K562 (cell line): Measurements from ENCODE around the gene OR2B2. TPM values are rescaled to one million over a fixed set of nuclear protein-coding genes. Genes with fewer than 3 reads are reported as not detected.
A peak's percentile ranks its signal among the peaks of the same experiment; 100 is the strongest.

ENCODE experiments used
- AFF4 ChIP-seq: sonication (generic); formaldehyde crosslinking; IDR thresholded peaks from 2 replicates; pipeline ENCODE4 v1.8.0; 2023; ENCODE audit warnings: mild to moderate bottlenecking, missing genetic modification reagents
- ARID3A ChIP-seq: IDR thresholded peaks from 2 replicates; pipeline ENCODE4 v1.6.1; 2012; ENCODE audit warnings: low read depth, low read length, improper control_type of control experiment, borderline replicate concordance
- ETV1 ChIP-seq: fragments of 450-650 bp; conservative IDR thresholded peaks from 2 replicates; pipeline ENCODE4 v1.6.1; 2016; ENCODE audit warnings: missing genetic modification characterization, control low read depth, low read depth, missing compliant biosample characterization
- GTF3C2 ChIP-seq: IDR thresholded peaks from 3 replicates; pipeline ENCODE4 v1.6.1; 2011; ENCODE audit warnings: borderline replicate concordance, mild to moderate bottlenecking, moderate library complexity; ENCODE audit not compliant: insufficient read length; ENCODE audit errors: extremely low read depth
- HDAC1 ChIP-seq, 2 experiments: fragments of 450-650 bp; IDR thresholded peaks; 2 replicates each; pipeline ENCODE4 v1.6.1; 2016 to 2017; ENCODE audit warnings: inconsistent platforms in 1 of 2, mild to moderate bottlenecking in 1 of 2, moderate library complexity in 1 of 2
- HDAC6 ChIP-seq: IDR thresholded peaks from 2 replicates; pipeline ENCODE4 v1.6.1; 2012; ENCODE audit warnings: low read depth, mild to moderate bottlenecking, control low read depth, inconsistent platforms, low read length, moderate library complexity
- MEF2A ChIP-seq: IDR thresholded peaks from 2 replicates; pipeline ENCODE4 v1.6.1; 2011; ENCODE audit warnings: low read depth, mild to moderate bottlenecking, low read length, moderate library complexity; ENCODE audit not compliant: control insufficient read depth
- NFXL1 ChIP-seq: fragments of 450-650 bp; formaldehyde crosslinking; IDR thresholded peaks from 2 replicates; pipeline ENCODE4 v1.4.0; 2021; ENCODE audit warnings: mild to moderate bottlenecking
- SP1 ChIP-seq: sonication (generic); formaldehyde crosslinking; IDR thresholded peaks from 2 replicates; pipeline ENCODE4 v1.8.1; 2022; ENCODE audit warnings: mild to moderate bottlenecking, missing genetic modification reagents
- TBL1XR1 ChIP-seq, 2 experiments: IDR thresholded peaks; 2 replicates each; pipeline ENCODE4 v1.6.1; 2012; ENCODE audit warnings: improper control_type of control experiment in 2 of 2, low read length in 2 of 2, mild to moderate bottlenecking in 1 of 2
- U2AF1 ChIP-seq: fragments of 200-400 bp; formaldehyde crosslinking; optimal IDR thresholded peaks from 2 replicates; pipeline ENCODE3; 2017; ENCODE audit warnings: mild to moderate bottlenecking, low read depth, low read length, moderate library complexity
- WHSC1 ChIP-seq: IDR thresholded peaks from one replicate; pipeline ENCODE4 v1.6.1; 2012; ENCODE audit warnings: low read length, control low read depth, inconsistent platforms
- ZNF512 ChIP-seq: IDR thresholded peaks from 2 replicates; pipeline ENCODE4 v1.6.1; 2016; ENCODE audit warnings: missing genetic modification characterization, missing compliant biosample characterization
- ZNF830 ChIP-seq: fragments of 250-450 bp; sonication (Bioruptor Pico); IDR thresholded peaks from 2 replicates; pipeline ENCODE4 v1.5.0; 2021; ENCODE audit warnings: mild to moderate bottlenecking
- polyA plus RNA-seq, 8 experiments: library from polyadenylated mRNA; depleted of rRNA in 4 of 8; stranded (reverse) in 5 of 8; unstranded in 3 of 8; fragments of >200 nt; fragmentation: Nextera tagmentation in 2 of 8; fragmentation: Illumina TruSeq in 1 of 8; extraction: Ambion mirVana in 2 of 8; extraction: Trizol in 1 of 8; gene quantifications; 2 replicates each; pipeline versions ENCODE4 v1.2.1 to v1.2.3, GENCODE V29; 2011 to 2014; ENCODE audit warnings: inconsistent platforms in 1 of 8, missing spikeins in 1 of 8
- total RNA-seq, 7 experiments: library from RNA; depleted of rRNA in 6 of 7; stranded (reverse); fragments of >200 nt in 6 of 7; fragmentation: Illumina TruSeq in 2 of 7; extraction: Trizol in 2 of 7; gene quantifications; 2 replicates each; pipeline versions ENCODE4 v1.2.1 to v1.2.3, GENCODE V29; 2011 to 2021; ENCODE audit warnings: low replicate concordance in 1 of 7

OR2B2 gene
- total and polyA plus RNA-seq, 9 of the 15 experiments (the other 6 are each of a cell fraction or from before 2014, with no cell fraction given): 0.24 TPM; not detected in 8

GRCh38 chr6:27893836-27894807, 18.1 kb downstream of the OR2B2 start (continued):
- peak; percentile 79 for TF ChIP-seq SP1 (CRISPR knock-in tag)
- TF ChIP-seq HDAC6: no peak
- TF ChIP-seq ETV1 (tag): peak; percentile 73
- no peak for TF ChIP-seq ARID3A
- TF ChIP-seq AFF4: peak; percentile 23; the same call in 1 of the 2 replicates
- peak; percentile 47 to 68; a peak in 2 of 4 replicates for TF ChIP-seq TBL1XR1 (IDR thresholded peaks at IDR 0.05; ENCODE audit: low read length in 2 of 2)
- TF ChIP-seq WHSC1: no peak
- TF ChIP-seq U2AF1: peak; percentile 64
- 0 out of 2 replicates have a peak, but pooled peaks have one; percentile 19 for TF ChIP-seq NFXL1 (CRISPR knock-in tag)
- no peak; the same call in 1 of the 2 replicates for TF ChIP-seq ZNF830 (CRISPR knock-in tag)
- 0 out of 2 replicates have a peak, but pooled peaks have one; percentile 19 for TF ChIP-seq MEF2A
- peak in 1 of 2 experiments; percentile 79; a peak in 2 of 4 replicates for TF ChIP-seq HDAC1 (IDR thresholded peaks at IDR 0.05)
- peak; percentile 34; the same call in 1 of the 2 replicates for TF ChIP-seq ZNF512 (tag)
- TF ChIP-seq GTF3C2: peak; percentile 77
